ENCODE data around the gene HSD11B1L. TPM values are rescaled to one million over a fixed set of nuclear protein-coding genes. Genes with fewer than 3 reads are reported as not detected.

Gene HSD11B1L
- total RNA-seq, 2 donors from 2014 or later, result 11.9 to 21.8 TPM

DNA sequence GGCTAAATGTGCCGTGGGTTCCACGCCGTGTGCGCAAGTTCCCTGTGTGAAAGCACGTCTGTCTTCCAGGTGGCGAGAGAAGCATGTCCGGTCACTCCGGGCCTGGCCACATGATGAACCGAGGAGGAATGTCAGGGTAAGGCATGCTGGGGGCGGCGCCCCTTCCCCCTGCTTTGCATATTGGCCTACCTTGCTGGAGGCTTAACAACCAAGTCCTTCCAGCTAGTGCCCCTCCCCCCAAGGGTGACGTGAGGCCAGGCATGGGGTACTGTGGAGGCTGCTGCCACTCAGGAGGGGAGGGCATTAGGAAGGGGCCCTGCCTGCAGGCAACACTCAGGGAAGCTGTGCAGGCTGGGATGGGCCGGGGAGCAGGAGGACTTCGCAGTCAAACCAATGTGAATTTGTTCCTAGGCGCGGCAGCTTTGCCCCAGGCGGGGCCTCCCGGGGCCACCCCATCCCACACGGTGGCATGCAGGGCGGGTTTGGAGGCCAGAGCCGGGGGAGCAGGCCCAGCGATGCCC lies 13.0 kb upstream of the HSD11B1L start:
- Histone ChIP-seq H3K9me3 (no peaks in the 10 kb centered on the region), H3K27ac (no peak overlapping the region), H3K36me3 (replicated peaks in 1 of 2; ENCODE audit: insufficient read depth in 1 of 2, low read depth in 2 of 2) (peaks cover 23 to 50% of the 10 kb centered on the region in 2 donors), H3K27me3 (no peaks in the 10 kb centered on the region), H3K4me1 (no peaks in the 10 kb centered on the region), H3K4me3 (no peak overlapping the region)
- WGBS, 2 donors, result 86 to 88% methylated on average over 9 to 21 of the region's 22 CpGs
- intact Hi-C loops (cut with DNase I), result no loop called here
- TF ChIP-seq, protein P1, sequence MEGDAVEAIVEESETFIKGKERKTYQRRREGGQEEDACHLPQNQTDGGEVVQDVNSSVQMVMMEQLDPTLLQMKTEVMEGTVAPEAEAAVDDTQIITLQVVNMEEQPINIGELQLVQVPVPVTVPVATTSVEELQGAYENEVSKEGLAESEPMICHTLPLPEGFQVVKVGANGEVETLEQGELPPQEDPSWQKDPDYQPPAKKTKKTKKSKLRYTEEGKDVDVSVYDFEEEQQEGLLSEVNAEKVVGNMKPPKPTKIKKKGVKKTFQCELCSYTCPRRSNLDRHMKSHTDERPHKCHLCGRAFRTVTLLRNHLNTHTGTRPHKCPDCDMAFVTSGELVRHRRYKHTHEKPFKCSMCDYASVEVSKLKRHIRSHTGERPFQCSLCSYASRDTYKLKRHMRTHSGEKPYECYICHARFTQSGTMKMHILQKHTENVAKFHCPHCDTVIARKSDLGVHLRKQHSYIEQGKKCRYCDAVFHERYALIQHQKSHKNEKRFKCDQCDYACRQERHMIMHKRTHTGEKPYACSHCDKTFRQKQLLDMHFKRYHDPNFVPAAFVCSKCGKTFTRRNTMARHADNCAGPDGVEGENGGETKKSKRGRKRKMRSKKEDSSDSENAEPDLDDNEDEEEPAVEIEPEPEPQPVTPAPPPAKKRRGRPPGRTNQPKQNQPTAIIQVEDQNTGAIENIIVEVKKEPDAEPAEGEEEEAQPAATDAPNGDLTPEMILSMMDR (IDR thresholded peaks at IDR 0.05), result no peak
- no peak for TF ChIP-seq POLR2A (IDR thresholded peaks at IDR 0.05)
- no peak for ATAC-seq
- no peak for DNase-seq

DNA sequence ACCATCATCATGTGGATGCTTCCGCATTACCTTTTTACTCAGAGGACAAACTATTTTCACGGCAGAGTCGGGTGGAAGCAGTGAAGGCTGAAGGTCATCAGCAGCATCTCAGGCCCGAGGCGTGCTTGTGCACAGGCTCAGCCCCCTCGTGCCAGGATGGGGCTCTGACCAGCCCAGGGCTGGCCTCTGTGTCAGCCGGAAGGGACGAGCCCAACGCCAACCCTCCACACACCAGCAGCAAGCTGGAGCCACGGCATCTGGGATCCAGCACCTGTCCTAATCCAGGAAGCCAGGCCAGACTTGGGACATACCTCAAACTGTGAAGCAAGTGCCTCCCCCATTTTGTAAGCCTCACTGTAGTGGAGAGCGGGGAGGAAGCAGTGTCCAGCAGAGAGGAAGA lies 11.6 kb upstream of the HSD11B1L start:
- no peaks in the 10 kb centered on the region for H3K9me3 ChIP-seq
- H3K4me3 ChIP-seq, result no peak overlapping the region
- DNase-seq, result no peak
- TF ChIP-seq, protein P1 (IDR thresholded peaks at IDR 0.05), result no peak
- no peak for TF ChIP-seq POLR2A (IDR thresholded peaks at IDR 0.05)
- intact Hi-C loops (cut with DNase I), result no loop called here
- no peaks in the 10 kb centered on the region for H3K27me3 ChIP-seq
- WGBS, 2 donors, result 82 to 86% methylated on average over 8 to 11 of the region's 11 CpGs
- no peak overlapping the region for H3K27ac ChIP-seq
- no peaks in the 10 kb centered on the region for H3K4me1 ChIP-seq
- H3K36me3 ChIP-seq (replicated peaks in 1 of 2; ENCODE audit: insufficient read depth in 1 of 2, low read depth in 2 of 2), result peaks cover 15 to 37% of the 10 kb centered on the region in 2 donors
- ATAC-seq, result no peak

DNA sequence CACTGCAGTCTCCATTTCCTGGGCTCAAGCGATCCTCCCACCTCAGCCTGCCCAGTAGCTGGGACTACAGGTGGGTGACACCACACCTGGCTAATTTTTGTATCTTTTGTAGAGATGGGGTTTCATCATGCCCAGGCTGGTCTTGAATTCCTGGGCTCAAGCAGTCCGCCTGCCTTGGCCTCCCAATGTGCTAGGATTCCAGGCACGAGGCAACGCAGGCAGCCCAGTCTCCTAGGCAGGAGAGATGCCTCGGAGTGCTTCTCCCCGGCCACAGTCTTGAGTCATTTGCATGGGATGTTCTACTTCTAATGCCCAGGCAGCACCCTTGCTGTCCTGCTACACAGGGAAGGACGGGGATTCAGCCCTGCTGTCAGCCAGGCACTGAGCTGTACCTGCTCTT lies 9.2 kb upstream of the HSD11B1L start:
- H3K4me3 ChIP-seq, result no peak overlapping the region
- TF ChIP-seq, protein P1 (IDR thresholded peaks at IDR 0.05), result no peak
- TF ChIP-seq POLR2A (IDR thresholded peaks at IDR 0.05), result no peak
- H3K4me1 ChIP-seq, result no peaks in the 10 kb centered on the region
- ATAC-seq, result no peak
- H3K27ac ChIP-seq, result no peak overlapping the region
- no peaks in the 10 kb centered on the region for H3K9me3 ChIP-seq
- H3K27me3 ChIP-seq, result no peaks in the 10 kb centered on the region
- 90 to 98% methylated on average over 6 to 7 of the region's 7 CpGs for WGBS, 2 donors
- peaks cover 8 to 19% of the 10 kb centered on the region in 2 donors for H3K36me3 ChIP-seq (replicated peaks in 1 of 2; ENCODE audit: insufficient read depth in 1 of 2, low read depth in 2 of 2)
- intact Hi-C loops (cut with DNase I), result no loop called here
- no peak for DNase-seq

DNA sequence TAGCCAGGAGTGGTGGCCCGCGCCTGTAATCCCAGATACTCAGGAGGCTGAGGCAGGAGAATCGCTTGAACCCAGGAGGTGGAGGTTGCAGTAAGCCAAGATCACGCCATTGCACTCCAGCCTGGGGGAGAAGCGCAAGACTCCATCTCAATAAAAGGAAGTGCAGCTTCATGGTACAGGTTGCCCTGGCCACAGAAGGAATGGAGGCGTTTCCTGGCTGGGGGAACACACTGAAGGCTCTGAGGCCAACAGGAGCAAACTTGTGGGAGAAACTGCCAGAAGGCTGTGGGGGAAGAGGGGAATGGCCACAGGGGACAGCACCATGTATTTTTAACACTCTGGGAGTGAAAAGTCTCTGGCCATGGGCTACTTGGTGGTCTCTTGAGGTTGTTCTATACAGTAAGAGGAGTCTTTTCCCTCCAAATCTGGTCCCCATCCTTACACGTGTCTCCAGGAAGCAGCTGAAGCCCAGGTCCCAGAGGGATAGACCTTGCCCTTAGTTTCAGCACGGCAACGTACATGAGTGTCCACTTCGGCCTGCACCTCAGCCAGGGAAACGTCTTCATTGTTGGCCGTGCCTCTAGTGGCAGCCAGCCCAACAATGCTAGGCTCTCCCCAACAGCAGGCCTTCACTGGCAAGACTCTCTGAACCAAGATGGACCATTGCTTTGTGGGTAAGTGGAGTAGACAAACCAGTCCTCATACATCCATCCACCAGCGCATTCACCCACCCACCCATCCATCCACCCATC lies 7.9 kb upstream of the HSD11B1L start:
- H3K27me3 ChIP-seq, result no peaks in the 10 kb centered on the region
- TF ChIP-seq POLR2A (IDR thresholded peaks at IDR 0.05), result no peak
- TF ChIP-seq, protein P1 (IDR thresholded peaks at IDR 0.05), result no peak
- no peak overlapping the region for H3K27ac ChIP-seq
- intact Hi-C loops (cut with DNase I), result no loop called here
- DNase-seq, result no peak
- ATAC-seq, result no peak
- H3K4me1 ChIP-seq, result no peaks in the 10 kb centered on the region
- H3K9me3 ChIP-seq, result no peaks in the 10 kb centered on the region
- 89% methylated on average over 13 of the region's 13 CpGs for WGBS, 2 donors
- no peak overlapping the region for H3K4me3 ChIP-seq
- H3K36me3 ChIP-seq (replicated peaks in 1 of 2; ENCODE audit: insufficient read depth in 1 of 2, low read depth in 2 of 2), result peaks cover 0 to 11% of the 10 kb centered on the region in 2 donors

DNA sequence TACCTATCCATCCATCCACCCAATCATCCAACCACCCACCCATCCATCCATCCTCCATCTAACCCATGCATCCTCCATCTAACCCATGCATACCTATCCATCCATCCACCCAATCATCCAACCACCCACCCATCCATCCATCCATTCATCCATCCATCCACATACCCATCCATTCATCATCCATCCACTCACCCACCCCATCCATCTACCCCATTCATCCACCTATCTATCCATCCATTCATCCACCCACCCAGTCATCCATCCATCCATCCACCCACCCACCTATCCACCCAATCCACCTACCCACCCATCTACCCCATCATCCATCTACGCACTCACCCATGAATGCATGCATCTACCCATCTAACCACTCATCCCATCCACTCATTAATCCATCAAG lies 7.1 kb upstream of the HSD11B1L start:
- H3K36me3 ChIP-seq (replicated peaks in 1 of 2; ENCODE audit: insufficient read depth in 1 of 2, low read depth in 2 of 2), result peaks cover 0 to 8% of the 10 kb centered on the region in 2 donors
- intact Hi-C loops (cut with DNase I), result no loop called here
- DNase-seq (no peak), ATAC-seq (no peak)
- H3K4me1 ChIP-seq, result no peaks in the 10 kb centered on the region
- H3K4me3 ChIP-seq, result no peak overlapping the region
- no peak overlapping the region for H3K27ac ChIP-seq
- no peaks in the 10 kb centered on the region for H3K27me3 ChIP-seq
- TF ChIP-seq, protein P1 (IDR thresholded peaks at IDR 0.05), result no peak
- no peak for TF ChIP-seq POLR2A (IDR thresholded peaks at IDR 0.05)
- 100% methylated on average over 1 of the region's 1 CpG for WGBS, 2 donors
- no peaks in the 10 kb centered on the region for H3K9me3 ChIP-seq

Data from body of pancreas (tissue), 4 donors.